HEK293T (cell line): ENCODE results near the gene MET.

Source experiments
- BHLHE40 ChIP-seq: fragments of 450-650 bp; IDR thresholded peaks from 2 replicates; pipeline ENCODE4 v1.6.1; 2016; ENCODE audit warnings: mild to moderate bottlenecking, moderate library complexity, borderline replicate concordance
- ELF4 ChIP-seq: fragments of 450-650 bp; IDR thresholded peaks from 2 replicates; pipeline ENCODE4 v1.6.1; 2017; ENCODE audit warnings: antibody characterized with exemption
- FOXA1 ChIP-seq: fragments of 450-650 bp; IDR thresholded peaks from 2 replicates; pipeline ENCODE4 v1.6.1; 2016; ENCODE audit warnings: mild to moderate bottlenecking
- FOXM1 ChIP-seq: fragments of 450-650 bp; IDR thresholded peaks from 2 replicates; pipeline ENCODE4 v1.6.1; 2017; ENCODE audit warnings: mild to moderate bottlenecking, borderline replicate concordance
- L3MBTL2 ChIP-seq: fragments of 450-650 bp; conservative IDR thresholded peaks from 2 replicates; pipeline ENCODE4 v1.6.1; 2016; ENCODE audit warnings: mild to moderate bottlenecking
- LEF1 ChIP-seq: fragments of 450-650 bp; IDR thresholded peaks from 2 replicates; pipeline ENCODE4 v1.6.1; 2017; ENCODE audit warnings: mild to moderate bottlenecking, borderline replicate concordance
- NFRKB ChIP-seq: fragments of 450-650 bp; IDR thresholded peaks from 2 replicates; pipeline ENCODE4 v1.6.1; 2016; ENCODE audit warnings: mild to moderate bottlenecking, moderate library complexity
- PKNOX1 ChIP-seq: fragments of 450-650 bp; IDR thresholded peaks from 2 replicates; pipeline ENCODE4 v1.6.1; 2016
- SP1 ChIP-seq: fragments of 450-650 bp; IDR thresholded peaks from 2 replicates; pipeline ENCODE4 v1.6.1; 2017
- SUZ12 ChIP-seq: fragments of 450-650 bp; IDR thresholded peaks from 2 replicates; pipeline ENCODE4 v1.6.1; 2016; ENCODE audit warnings: mild to moderate bottlenecking
- TARDBP ChIP-seq: fragments of 450-650 bp; IDR thresholded peaks from 2 replicates; pipeline ENCODE4 v1.6.1; 2016
- ZNF384 ChIP-seq: fragments of 450-650 bp; IDR thresholded peaks from 2 replicates; pipeline ENCODE4 v1.6.1; 2016

GRCh38 chr7:116772926-116773749, 101.1 kb downstream of the MET start:
- TF ChIP-seq NFRKB: no peak
- no peak for TF ChIP-seq SP1
- TF ChIP-seq SUZ12: no peak
- TF ChIP-seq L3MBTL2: no peak
- no peak for TF ChIP-seq BHLHE40
- no peak for TF ChIP-seq FOXA1
- no peak for TF ChIP-seq FOXM1
- no peak for TF ChIP-seq TARDBP
- no peak for TF ChIP-seq LEF1
- no peak for TF ChIP-seq ZNF384
- no peak for TF ChIP-seq PKNOX1
- TF ChIP-seq ELF4: no peak
